ENCODE data around the gene FOXP1. TPM values are rescaled to one million over a fixed set of nuclear protein-coding genes. Genes with fewer than 3 reads are reported as not detected.

FOXP1 gene
- total and polyA plus RNA-seq, 12 donors = 4.8 to 56.0 (median 43.8) TPM

GRCh38 chr3:71305231-71306206 lies 278.0 kb downstream of the FOXP1 start:
- Histone ChIP-seq H3K27ac (peak overlapping the region; percentile 3 to 81 (median 72)), H3K4me3 (peak overlapping the region in 9 of 10 donors; percentile 17 to 54 (median 41)), H3K9me3 (no peaks in the 10 kb centered on the region), H3K4me1 (peaks cover 0 to 54% (median 36%) of the 10 kb centered on the region in 9 donors), H3K36me3 (no peaks in the 10 kb centered on the region), H3K27me3 (no peaks in the 10 kb centered on the region)
- DNase-seq (peak; percentile 21 to 42), ATAC-seq (peak; percentile 68 to 94 (median 90))
- WGBS, 2 donors = 9 to 14% methylated on average over 21 of the region's 21 CpGs
- intact Hi-C loops (cut with DNase I) = loop anchor here in 7 of 10 donors (2.0 to 10.0 kb wide), 9 partner anchors 241 to 771 kb away; partner anchors contain the start of gene FOXP1 (in 5 of the 7)
- TF ChIP-seq CTCF (IDR thresholded peaks at IDR 0.05) = no peak

DNA sequence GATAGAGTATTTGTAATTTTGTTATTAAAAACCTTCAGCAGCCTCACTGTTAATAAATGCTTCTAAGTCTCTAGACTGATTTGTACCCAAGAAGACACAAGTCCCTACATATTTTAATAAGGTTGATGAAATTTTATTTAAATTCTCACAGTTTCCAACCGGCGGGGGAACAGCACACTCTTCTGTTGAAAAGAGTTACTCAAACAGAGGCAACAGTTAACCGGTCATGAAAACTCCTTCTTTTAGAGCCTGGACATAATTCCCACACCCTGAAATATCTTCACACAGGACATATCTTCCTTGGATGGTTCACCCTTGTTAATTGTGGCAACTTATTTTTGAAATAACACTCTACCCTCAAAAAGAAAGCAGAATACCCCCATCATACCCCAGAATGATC lies 278.8 kb downstream of the FOXP1 start:
- WGBS, 2 donors = 14 to 27% methylated on average over 3 of the region's 3 CpGs
- ATAC-seq (peak in 7 of 8 donors; percentile 52 to 80 (median 72)), DNase-seq (peak in 1 of 2 donors; percentile 21)
- H3K4me1 ChIP-seq = peaks cover 0 to 45% (median 30%) of the 10 kb centered on the region in 9 donors
- intact Hi-C loops (cut with DNase I) = loop anchor here in 7 of 10 donors (2.0 to 10.0 kb wide), 11 partner anchors 172 to 770 kb away; partner anchors contain the start of gene FOXP1 (in 5 of the 7)
- H3K27ac ChIP-seq = peak overlapping the region in 8 of 10 donors; percentile 3 to 81 (median 72)
- no peaks in the 10 kb centered on the region for H3K9me3 ChIP-seq
- H3K4me3 ChIP-seq = peak overlapping the region in 7 of 10 donors; percentile 28 to 54 (median 42)
- H3K36me3 ChIP-seq = no peaks in the 10 kb centered on the region
- H3K27me3 ChIP-seq = no peaks in the 10 kb centered on the region
- peak in 8 of 9 donors; percentile 13 to 70 (median 54) for TF ChIP-seq CTCF (IDR thresholded peaks at IDR 0.05)

GRCh38 chr3:71304247-71304646 lies 279.3 kb downstream of the FOXP1 start:
- Histone ChIP-seq H3K4me1 (peaks cover 0 to 41% (median 30%) of the 10 kb centered on the region in 9 donors), H3K4me3 (peak overlapping the region in 1 of 10 donors; percentile 54), H3K9me3 (no peaks in the 10 kb centered on the region), H3K27me3 (no peaks in the 10 kb centered on the region), H3K27ac (peak overlapping the region in 6 of 10 donors; percentile 67 to 81 (median 73)), H3K36me3 (no peaks in the 10 kb centered on the region)
- intact Hi-C loops (cut with DNase I) = loop anchor here in 5 of 10 donors (2.0 to 10.0 kb wide), 10 partner anchors 172 to 769 kb away; partner anchors contain the start of gene FOXP1 (in 2 of the 5)
- 69 to 78% methylated on average over 3 of the region's 3 CpGs for WGBS, 2 donors
- DNase-seq (no peak), ATAC-seq (no peak)
- no peak for TF ChIP-seq CTCF (IDR thresholded peaks at IDR 0.05)

DNA sequence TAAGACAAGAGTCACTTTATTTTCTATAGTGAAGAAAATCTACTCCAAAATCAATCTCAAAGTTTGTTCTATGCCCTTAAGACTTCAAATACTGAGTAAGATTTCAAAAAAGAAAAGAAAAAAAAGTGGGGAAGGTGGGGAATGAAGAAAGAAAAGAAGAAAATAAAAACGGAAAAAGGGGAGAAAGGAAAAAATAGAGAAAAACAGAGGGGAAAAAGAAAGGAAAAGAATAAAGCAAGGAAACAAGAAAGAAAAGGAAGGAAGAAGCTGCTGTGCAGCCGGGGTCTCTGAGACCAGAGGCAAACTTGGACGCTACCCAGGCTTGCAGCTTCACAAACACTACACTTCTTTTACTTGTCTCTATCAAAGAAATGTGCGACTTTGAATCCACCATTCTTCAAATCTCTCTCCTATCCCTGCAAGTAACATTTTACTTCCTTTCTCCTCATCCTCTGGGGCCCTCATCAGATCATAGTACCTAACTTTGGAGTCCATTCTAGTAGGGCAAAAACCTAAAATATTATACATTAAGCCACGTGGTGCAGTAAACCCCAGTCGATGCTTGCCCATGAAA lies 279.8 kb downstream of the FOXP1 start:
- intact Hi-C loops (cut with DNase I) = loop anchor here in 5 of 10 donors (2.0 to 10.0 kb wide), 10 partner anchors 171 to 769 kb away; partner anchors contain the start of gene FOXP1 (in 2 of the 5)
- TF ChIP-seq CTCF (IDR thresholded peaks at IDR 0.05) = no peak
- 48 to 58% methylated on average over 6 of the region's 6 CpGs for WGBS, 2 donors
- ATAC-seq (no peak), DNase-seq (no peak)
- Histone ChIP-seq H3K4me3 (no peak overlapping the region), H3K9me3 (no peaks in the 10 kb centered on the region), H3K27me3 (no peaks in the 10 kb centered on the region), H3K36me3 (no peaks in the 10 kb centered on the region), H3K27ac (peak overlapping the region in 3 of 10 donors; percentile 74 to 81 (median 74)), H3K4me1 (peaks cover 0 to 41% (median 30%) of the 10 kb centered on the region in 9 donors)

All from heart right ventricle (tissue), 16 donors.